IMR-90 (cell line): ENCODE results near the gene COL8A1. TPM values are rescaled to one million over a fixed set of nuclear protein-coding genes. Genes with fewer than 3 reads are reported as not detected.
A peak's percentile ranks its signal among the peaks of the same experiment; 100 is the strongest.

Experiments
- ATAC-seq: fragments of 200-7000 bp; cut with Tn5 transposase; 2 replicates; pipeline ENCODE4 v1.9.1; 2020; ENCODE audit warnings: low read depth, mild to moderate bottlenecking, moderate library complexity
- BruUV-seq: library from RNA; stranded (reverse); fragments of 400-500 nt; replicated peaks from 2 replicates; lab custom pipeline; 2021; lab: Mats Ljungman, UMichigan
- CTCF ChIA-PET: fragments of 300-600 bp; formaldehyde crosslinking; extraction: SDS; loops from one replicate; lab custom pipeline; 2021; ENCODE audit warnings: antibody characterized with exemption; lab: Yijun Ruan, JAX
- POLR2A ChIA-PET: fragments of 300-600 bp; sonication (Branson Sonifier 250); formaldehyde crosslinking; loops from one replicate; lab custom pipeline; 2022; ENCODE audit warnings: antibody characterized with exemption; ENCODE audit not compliant: unreplicated experiment; lab: Charles Lee
- DNase-seq: peaks from one replicate; pipeline ENCODE4 v3.0.0; 2013
- H2AFZ ChIP-seq: replicated peaks from 2 replicates; pipeline ENCODE3; 2013; ENCODE audit warnings: low read length, mild to moderate bottlenecking; ENCODE audit not compliant: poor library complexity
- H2AK5ac ChIP-seq: 2 replicates; pipeline ENCODE4 v1.6.1; 2013; ENCODE audit warnings: low read depth, low read length, inconsistent platforms
- H2AK9ac ChIP-seq: replicated peaks from 2 replicates; pipeline ENCODE3; 2013; ENCODE audit warnings: mild to moderate bottlenecking, low read depth, low read length, moderate library complexity; ENCODE audit not compliant: poor library complexity
- H2BK120ac ChIP-seq: 2 replicates; pipeline ENCODE4 v1.6.1; 2013; ENCODE audit warnings: low read depth, low read length, inconsistent platforms
- H2BK15ac ChIP-seq: 3 replicates; pipeline ENCODE4 v1.6.1; 2013; ENCODE audit warnings: low read depth, low read length, inconsistent platforms
- H2BK20ac ChIP-seq: 2 replicates; pipeline ENCODE4 v1.6.1; 2013; ENCODE audit warnings: low read depth, mild to moderate bottlenecking, inconsistent platforms, low read length, moderate library complexity
- H2BK5ac ChIP-seq: 2 replicates; pipeline ENCODE4 v1.6.1; 2013; ENCODE audit warnings: mild to moderate bottlenecking, low read depth, low read length, inconsistent platforms; ENCODE audit not compliant: poor library complexity, severe bottlenecking
- H3K14ac ChIP-seq: replicated peaks from 2 replicates; pipeline ENCODE4 v1.6.1; 2013; ENCODE audit warnings: low read depth, low read length, inconsistent platforms
- H3K18ac ChIP-seq: 2 replicates; pipeline ENCODE4 v1.6.1; 2013; ENCODE audit warnings: low read depth, low read length, control low read depth
- H3K23ac ChIP-seq: 2 replicates; pipeline ENCODE4 v1.6.1; 2013; ENCODE audit warnings: low read depth, low read length, inconsistent platforms
- H3K27ac ChIP-seq: 2 replicates; pipeline ENCODE4 v1.5.1; 2013; ENCODE audit warnings: mild to moderate bottlenecking, control low read depth, low read length; ENCODE audit not compliant: insufficient read depth
- H3K27me3 ChIP-seq: 2 replicates; pipeline ENCODE4 v1.6.1; 2013; ENCODE audit warnings: low read length; ENCODE audit not compliant: control insufficient read depth, insufficient read depth
- H3K36me3 ChIP-seq: 2 replicates; pipeline ENCODE4 v1.6.1; 2013; ENCODE audit warnings: low read length, mixed read lengths; ENCODE audit not compliant: control insufficient read depth, insufficient read depth
- H3K4ac ChIP-seq: 2 replicates; pipeline ENCODE4 v1.6.1; 2013; ENCODE audit warnings: low read depth, low read length, inconsistent platforms
- H3K4me1 ChIP-seq: 2 replicates; pipeline ENCODE4 v1.6.1; 2013; ENCODE audit warnings: low read length, mixed read lengths; ENCODE audit not compliant: control insufficient read depth, insufficient read depth
- H3K4me2 ChIP-seq: 2 replicates; pipeline ENCODE4 v1.6.1; 2013; ENCODE audit warnings: low read depth, mild to moderate bottlenecking, control low read depth, low read length, moderate library complexity
- H3K4me3 ChIP-seq: 2 replicates; pipeline ENCODE4 v1.5.1; 2013; ENCODE audit warnings: low read depth, mild to moderate bottlenecking, control low read depth, low read length, moderate library complexity; ENCODE audit not compliant: insufficient read depth
- H3K56ac ChIP-seq: 2 replicates; pipeline ENCODE4 v1.6.1; 2013; ENCODE audit warnings: low read length, inconsistent platforms; ENCODE audit not compliant: insufficient read depth; ENCODE audit errors: extremely low read depth
- H3K79me1 ChIP-seq, 2 experiments: 2 replicates each; pipeline ENCODE4 v1.6.1; 2013; ENCODE audit warnings: low read length in 2 of 2, inconsistent platforms in 1 of 2, low read depth in 1 of 2
- H3K9ac ChIP-seq: 2 replicates; pipeline ENCODE4 v1.6.1; 2013; ENCODE audit warnings: low read depth, low read length, control low read depth
- H3K9me1 ChIP-seq: 2 replicates; pipeline ENCODE4 v1.6.1; 2013; ENCODE audit warnings: low read length, inconsistent platforms; ENCODE audit not compliant: insufficient read depth
- H3K9me3 ChIP-seq: 2 replicates; pipeline ENCODE4 v1.6.1; 2013; ENCODE audit warnings: low read length; ENCODE audit not compliant: control insufficient read depth, insufficient read depth
- H4K20me1 ChIP-seq: 2 replicates; pipeline ENCODE4 v1.6.1; 2013; ENCODE audit warnings: low read length, inconsistent platforms; ENCODE audit not compliant: insufficient read depth
- H4K5ac ChIP-seq: 2 replicates; pipeline ENCODE4 v1.6.1; 2013; ENCODE audit warnings: mild to moderate bottlenecking, low read depth, low read length, control low read depth
- H4K8ac ChIP-seq, 2 experiments: 2 replicates each; pipeline ENCODE4 v1.6.1; 2013; ENCODE audit warnings: low read depth in 2 of 2, low read length in 2 of 2, control low read depth in 1 of 2, inconsistent platforms in 1 of 2
- H4K91ac ChIP-seq: 2 replicates; pipeline ENCODE4 v1.6.1; 2013; ENCODE audit warnings: low read depth, low read length, inconsistent platforms; ENCODE audit not compliant: insufficient read depth
- BHLHE40 ChIP-seq: fragments of 150-350 bp; IDR thresholded peaks from 2 replicates; pipeline ENCODE4 v1.6.1; 2016; ENCODE audit warnings: mild to moderate bottlenecking, low read depth, low read length
- CEBPB ChIP-seq: IDR thresholded peaks from 2 replicates; pipeline ENCODE4 v1.6.1; 2012; ENCODE audit warnings: low read depth, low read length, improper control_type of control experiment
- CHD1 ChIP-seq: IDR thresholded peaks from 2 replicates; pipeline ENCODE4 v1.6.1; 2012; ENCODE audit warnings: low read depth, low read length, improper control_type of control experiment
- FOS ChIP-seq: fragments of 150-350 bp; IDR thresholded peaks from 2 replicates; pipeline ENCODE4 v1.6.1; 2016; ENCODE audit warnings: low read depth, low read length
- MAFK ChIP-seq: IDR thresholded peaks from 2 replicates; pipeline ENCODE4 v1.6.1; 2012; ENCODE audit warnings: low read depth, low read length, improper control_type of control experiment
- MAZ ChIP-seq: IDR thresholded peaks from 2 replicates; pipeline ENCODE4 v1.6.1; 2012; ENCODE audit warnings: low read depth, mild to moderate bottlenecking, low read length, improper control_type of control experiment, moderate library complexity, borderline replicate concordance
- MXI1 ChIP-seq: IDR thresholded peaks from 2 replicates; pipeline ENCODE4 v1.6.1; 2012; ENCODE audit warnings: low read depth, mild to moderate bottlenecking, low read length, moderate library complexity, borderline replicate concordance
- NFE2L2 ChIP-seq: fragments of 150-350 bp; IDR thresholded peaks from 2 replicates; pipeline ENCODE4 v1.6.1; 2016; ENCODE audit warnings: low read depth, mild to moderate bottlenecking, low read length
- POLR2A ChIP-seq: IDR thresholded peaks from 2 replicates; pipeline ENCODE4 v1.6.1; 2012; ENCODE audit warnings: mild to moderate bottlenecking, low read depth, low read length
- RAD21 ChIP-seq: IDR thresholded peaks from 2 replicates; pipeline ENCODE4 v1.6.1; 2012; ENCODE audit warnings: low read length, improper control_type of control experiment
- RCOR1 ChIP-seq: IDR thresholded peaks from 2 replicates; pipeline ENCODE4 v1.6.1; 2012; ENCODE audit warnings: mild to moderate bottlenecking, low read length, improper control_type of control experiment; ENCODE audit not compliant: insufficient replicate concordance
- RFX5 ChIP-seq: IDR thresholded peaks from 2 replicates; pipeline ENCODE4 v1.8.0; 2012; ENCODE audit warnings: low read depth, mild to moderate bottlenecking, low read length, moderate library complexity
- SMC3 ChIP-seq: fragments of 150-350 bp; IDR thresholded peaks from 2 replicates; pipeline ENCODE4 v1.6.1; 2016; ENCODE audit warnings: low read depth, mild to moderate bottlenecking, antibody characterized with exemption, low read length, moderate library complexity
- USF2 ChIP-seq: fragments of 150-350 bp; IDR thresholded peaks from 2 replicates; pipeline ENCODE4 v1.6.1; 2017; ENCODE audit warnings: mild to moderate bottlenecking, antibody characterized with exemption, low read length, low read depth
- WGBS, 2 experiments: methylation state at CpG; one replicate each; pipeline versions ENCODE4 v1.1.5 to v1.1.7; 2013; ENCODE audit warnings: missing lambda C conversion rate in 2 of 2; ENCODE audit not compliant: insufficient read length in 1 of 2; ENCODE audit errors: extremely low coverage in 2 of 2; 5-methylcytosine and 5-hydroxymethylcytosine counted together
- dilution Hi-C: fragments of 300-500 bp; cut with HindIII; formaldehyde crosslinking; loops from one replicate; pipeline ENCODE4 v1.14.3; 2018; ENCODE audit warnings: low sequenced_read_pairs; ENCODE audit not compliant: unreplicated experiment
- in situ Hi-C: fragments of 300-500 bp; cut with MboI; formaldehyde crosslinking; loops from 3 replicates; pipeline ENCODE4 v1.14.3; 2019; ENCODE audit warnings: low sequenced_read_pairs, inconsistent platforms, mixed read lengths
- intact Hi-C: fragments of 100-400 bp; cut with micrococcal nuclease; formaldehyde crosslinking; loops from 2 replicates; pipeline ENCODE4 v1.10.0; 2022
- polyA plus RNA-seq, 3 experiments: library from polyadenylated mRNA; depleted of rRNA; stranded (reverse); fragments of >200 nt; gene quantifications; 2 replicates each; pipeline ENCODE4 v1.2.3, GENCODE V29; 2012; ENCODE audit warnings: low replicate concordance in 1 of 3
- total RNA-seq: library from RNA; depleted of rRNA; stranded (reverse); fragments of >200 nt; gene quantifications from 2 replicates; pipeline ENCODE4 v1.2.3, GENCODE V29; 2012
- TF ChIP-seq, protein P1 (sequence below): conservative IDR thresholded peaks from 2 replicates; pipeline ENCODE4 v1.5.1; 2012; ENCODE audit warnings: mild to moderate bottlenecking, low read depth, low read length, improper control_type of control experiment

COL8A1 gene
- total and polyA plus RNA-seq, 2 of the 4 experiments (the other 2 are of a cell fraction): 119 to 151 TPM

DNA sequence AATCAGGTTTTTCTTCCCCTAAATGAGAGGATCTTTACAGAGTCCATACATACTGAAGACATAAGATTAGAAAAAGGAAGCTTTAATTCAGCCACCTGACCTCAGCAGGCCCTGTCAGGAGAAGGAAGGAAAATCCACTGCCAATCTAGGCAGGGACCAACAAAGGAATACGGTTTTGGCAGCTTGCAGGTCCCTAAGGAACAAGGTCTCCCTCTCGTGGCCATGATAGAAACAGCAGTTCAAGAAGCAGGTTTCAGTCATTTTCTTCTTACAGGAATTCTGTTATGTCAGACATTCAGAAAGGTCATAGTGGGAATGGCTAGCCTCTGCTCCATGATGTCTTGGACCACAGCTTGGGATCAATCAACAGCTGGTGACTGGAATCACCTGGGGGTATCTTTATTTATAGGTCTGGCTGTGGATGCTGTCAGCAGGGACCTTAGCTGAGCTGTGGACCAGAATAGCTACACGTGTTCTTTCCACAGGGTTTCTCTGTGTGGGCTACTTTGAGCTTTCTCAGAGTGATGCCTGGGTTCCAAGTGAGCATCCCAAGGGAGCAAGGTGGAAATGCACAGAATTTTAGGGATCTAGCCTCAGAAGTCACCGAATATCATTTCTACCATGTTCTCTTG is 169.9 kb downstream of the COL8A1 start:
- Histone ChIP-seq H3K27ac (no peak overlapping the region), H3K9me3 (peaks cover 8% of the 10 kb centered on the region), H3K9ac (no peak overlapping the region), H3K4me1 (no peaks in the 10 kb centered on the region), H3K18ac (no peak overlapping the region), H3K9me1 (no peaks in the 10 kb centered on the region; the same call in 1 of the 2 replicates), H3K4ac (no peak overlapping the region), H4K5ac (no peak overlapping the region), H3K14ac (no peak overlapping the region), H2BK5ac (no peak overlapping the region), H2AK9ac (no peak overlapping the region), H4K91ac (no peak overlapping the region), H3K23ac (no peak overlapping the region), H3K56ac (no peak overlapping the region), H3K27me3 (no peaks in the 10 kb centered on the region), H4K20me1 (no peaks in the 10 kb centered on the region), H3K36me3 (no peaks in the 10 kb centered on the region), H2BK120ac (no peak overlapping the region), H3K4me3 (no peak overlapping the region), H3K79me1 (no peaks in the 10 kb centered on the region), H3K4me2 (no peak overlapping the region), H4K8ac (peak overlapping the region in 1 of 2 experiments; percentile 43; a peak in 1 of 4 replicates), H2AK5ac (no peak overlapping the region), H2BK20ac (no peak overlapping the region), H2AFZ (no peak overlapping the region), H2BK15ac (no peak overlapping the region)
- DNase-seq (peak; percentile 84), ATAC-seq (peak; percentile 90)
- in situ Hi-C loops (no loop called here), intact Hi-C loops (loop anchor here (1.0 to 5.0 kb wide), 2 partner anchors 694 to 786 kb away; no protein-coding TSS in a partner anchor), dilution Hi-C loops (no loop called here)
- POLR2A ChIA-PET: no interaction called here
- 0% methylated on average over 1 of the region's 4 CpGs; no CpG with 5 or more reads in 1 of the 2 experiments for WGBS, 2 experiments
- CTCF ChIA-PET: interaction anchor here (0.6 to 1.3 kb wide), 5 partner anchors 9 to 981 kb away, joined by 3 to 4 read pairs (median 3); partner anchors contain the start of gene CMSS1
- BruUV-seq: no TSS peak
- TF ChIP-seq MAZ: no peak
- TF ChIP-seq, protein P1, sequence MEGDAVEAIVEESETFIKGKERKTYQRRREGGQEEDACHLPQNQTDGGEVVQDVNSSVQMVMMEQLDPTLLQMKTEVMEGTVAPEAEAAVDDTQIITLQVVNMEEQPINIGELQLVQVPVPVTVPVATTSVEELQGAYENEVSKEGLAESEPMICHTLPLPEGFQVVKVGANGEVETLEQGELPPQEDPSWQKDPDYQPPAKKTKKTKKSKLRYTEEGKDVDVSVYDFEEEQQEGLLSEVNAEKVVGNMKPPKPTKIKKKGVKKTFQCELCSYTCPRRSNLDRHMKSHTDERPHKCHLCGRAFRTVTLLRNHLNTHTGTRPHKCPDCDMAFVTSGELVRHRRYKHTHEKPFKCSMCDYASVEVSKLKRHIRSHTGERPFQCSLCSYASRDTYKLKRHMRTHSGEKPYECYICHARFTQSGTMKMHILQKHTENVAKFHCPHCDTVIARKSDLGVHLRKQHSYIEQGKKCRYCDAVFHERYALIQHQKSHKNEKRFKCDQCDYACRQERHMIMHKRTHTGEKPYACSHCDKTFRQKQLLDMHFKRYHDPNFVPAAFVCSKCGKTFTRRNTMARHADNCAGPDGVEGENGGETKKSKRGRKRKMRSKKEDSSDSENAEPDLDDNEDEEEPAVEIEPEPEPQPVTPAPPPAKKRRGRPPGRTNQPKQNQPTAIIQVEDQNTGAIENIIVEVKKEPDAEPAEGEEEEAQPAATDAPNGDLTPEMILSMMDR: peak; percentile 80
- TF ChIP-seq POLR2A: no peak
- peak; percentile 79 for TF ChIP-seq RAD21
- TF ChIP-seq SMC3: peak; percentile 67
- TF ChIP-seq MXI1: no peak
- no peak for TF ChIP-seq MAFK
- no peak for TF ChIP-seq RCOR1
- no peak for TF ChIP-seq NFE2L2
- no peak for TF ChIP-seq CHD1
- TF ChIP-seq FOS: no peak
- no peak for TF ChIP-seq BHLHE40
- no peak for TF ChIP-seq RFX5
- TF ChIP-seq CEBPB: no peak
- TF ChIP-seq USF2: no peak
